CD1c-positive myeloid dendritic cell (primary cell): ENCODE measurements around the gene MTPN.

ENCODE experiments used
- DNase-seq: peaks from one replicate; pipeline ENCODE4 v3.0.0-alpha.2; 2016; ENCODE audit errors: extremely low spot score

The MTPN gene

GRCh38 chr7:135928136-135928535, 49.0 kb downstream of the MTPN start:
- DNase-seq = no peak

- DNase-seq = no peak
These were observed 51.9 kb downstream of the MTPN start for GRCh38 chr7:135925210-135925609.

- no peak for DNase-seq
These were observed 52.9 kb downstream of the MTPN start for GRCh38 chr7:135924302-135924701.

- DNase-seq = no peak
These were observed 54.9 kb downstream of the MTPN start for GRCh38 chr7:135922263-135922662.

GRCh38 chr7:135920478-135920877, 56.7 kb downstream of the MTPN start:
- DNase-seq = no peak

- DNase-seq = no peak
These were observed 57.9 kb downstream of the MTPN start for GRCh38 chr7:135919071-135919841.

- DNase-seq = no peak
These were observed 59.0 kb downstream of the MTPN start for GRCh38 chr7:135918134-135918533.

- no peak for DNase-seq
These were observed 59.4 kb downstream of the MTPN start for GRCh38 chr7:135917721-135918120.

GRCh38 chr7:135914346-135914745, 62.8 kb downstream of the MTPN start:
- DNase-seq = no peak

GRCh38 chr7:135913404-135913803, 63.8 kb downstream of the MTPN start:
- peak; percentile 3 for DNase-seq

GRCh38 chr7:135911099-135911498, 66.1 kb downstream of the MTPN start:
- no peak for DNase-seq

GRCh38 chr7:135910393-135911036, 66.6 kb downstream of the MTPN start:
- no peak for DNase-seq

- DNase-seq = no peak
These were observed 71.3 kb downstream of the MTPN start for GRCh38 chr7:135905858-135906257.

- no peak for DNase-seq
These were observed 71.8 kb downstream of the MTPN start for GRCh38 chr7:135905355-135905754.

GRCh38 chr7:135904282-135904681, 72.9 kb downstream of the MTPN start:
- no peak for DNase-seq

- DNase-seq = no peak
These were observed 75.3 kb downstream of the MTPN start for GRCh38 chr7:135901585-135902540.

GRCh38 chr7:135900065-135900546, 77.1 kb downstream of the MTPN start:
- no peak for DNase-seq

GRCh38 chr7:135899458-135900064, 77.6 kb downstream of the MTPN start:
- no peak for DNase-seq

- no peak for DNase-seq
These were observed 78.9 kb downstream of the MTPN start for GRCh38 chr7:135898226-135898625.

- DNase-seq = no peak
These were observed 82.3 kb downstream of the MTPN start for GRCh38 chr7:135894816-135895215.

GRCh38 chr7:135889823-135890222, 87.3 kb downstream of the MTPN start:
- DNase-seq = no peak

- DNase-seq = no peak
These were observed 88.4 kb downstream of the MTPN start for GRCh38 chr7:135888740-135889139.
